Left colon (tissue), 2 donors: Measurements from ENCODE around the gene MARK3. TPM values are rescaled to one million over a fixed set of nuclear protein-coding genes. Genes with fewer than 3 reads are reported as not detected.

Experiments
- ATAC-seq: fragments of 200-7000 bp; cut with Tn5 transposase; one replicate; pipeline ENCODE4 v1.9.1; 2020; ENCODE audit warnings: mild to moderate bottlenecking, moderate library complexity
- DNase-seq, 2 donors: peaks; one replicate each; pipeline ENCODE4 v3.0.0-alpha.2; 2020
- intact Hi-C, 2 donors: fragments of 100-400 bp; cut with DNase I in 1 of 2; cut with micrococcal nuclease in 1 of 2; formaldehyde crosslinking; loops; one replicate each; pipeline versions ENCODE4 v1.11.2 to v1.14.0; 2022; cut with DNase I, micrococcal nuclease
- total RNA-seq, 2 donors: library from RNA; stranded (reverse); fragmentation: NEBNext Ultra II Directional; extraction: Animal tissue kit (Norgen Biotek cat#: 25700); gene quantifications; one replicate each; pipeline ENCODE4 v1.2.1, GENCODE V29; 2021
- donor health status: DM: no; HTN: no; CAD: no.
- donor health status: DM: yes; HTN: yes; CAD: no.

The MARK3 gene
- total RNA-seq, 2 donors from 2014 or later = 55.6 to 68.4 TPM

GRCh38 chr14:103527408-103528145 lies 142.4 kb downstream of the MARK3 start:
- ATAC-seq = peak; percentile 1
- peak in 1 of 2 donors; percentile 28 for DNase-seq
- intact Hi-C loops = no loop called here

GRCh38 chr14:103528146-103528586 lies 143.0 kb downstream of the MARK3 start:
- ATAC-seq (peak; percentile 66), DNase-seq (peak; percentile 63 to 67)
- intact Hi-C loops = no loop called here

GRCh38 chr14:103528587-103529382 lies 143.6 kb downstream of the MARK3 start, which contains the start of gene TRMT61A:
TSS of gene TRMT61A (plus strand) at chr14:103529196. CDS start at chr14:103529979, 783 bp downstream.
- intact Hi-C loops = no loop called here
- peak; percentile 88 to 94 for DNase-seq
- peak; percentile 79 for ATAC-seq

- ATAC-seq (no peak), DNase-seq (peak; percentile 18 to 41)
- intact Hi-C loops = no loop called here
Observed at GRCh38 chr14:103529383-103530365, 144.5 kb downstream of the MARK3 start.

GRCh38 chr14:103530390-103530789 lies 145.2 kb downstream of the MARK3 start:
- DNase-seq = peak in 1 of 2 donors; percentile 48
- intact Hi-C loops = no loop called here
- no peak for ATAC-seq

GRCh38 chr14:103530831-103531230 lies 145.6 kb downstream of the MARK3 start:
- DNase-seq (no peak), ATAC-seq (no peak)
- intact Hi-C loops = no loop called here

GRCh38 chr14:103531421-103532215 lies 146.4 kb downstream of the MARK3 start:
- ATAC-seq = no peak
- no peak for DNase-seq
- intact Hi-C loops = no loop called here

GRCh38 chr14:103532216-103533136 lies 147.3 kb downstream of the MARK3 start:
- ATAC-seq (no peak), DNase-seq (peak in 1 of 2 donors; percentile 9)
- intact Hi-C loops = no loop called here

- intact Hi-C loops = no loop called here
- DNase-seq (peak; percentile 28 to 75), ATAC-seq (no peak)
Observed at GRCh38 chr14:103533137-103533998, 148.2 kb downstream of the MARK3 start.

GRCh38 chr14:103533999-103534575 lies 148.9 kb downstream of the MARK3 start:
- no peak for ATAC-seq
- peak in 1 of 2 donors; percentile 14 for DNase-seq
- intact Hi-C loops = no loop called here

GRCh38 chr14:103534576-103535061 lies 149.4 kb downstream of the MARK3 start:
- no peak for ATAC-seq
- peak; percentile 34 to 75 for DNase-seq
- intact Hi-C loops = no loop called here

- ATAC-seq (no peak), DNase-seq (peak in 1 of 2 donors; percentile 19)
- intact Hi-C loops = no loop called here
Observed at GRCh38 chr14:103535081-103535890, 150.1 kb downstream of the MARK3 start.

- DNase-seq (no peak), ATAC-seq (no peak)
- intact Hi-C loops = no loop called here
Observed at GRCh38 chr14:103535891-103536565, 150.8 kb downstream of the MARK3 start.

GRCh38 chr14:103536693-103537092 lies 151.5 kb downstream of the MARK3 start:
- intact Hi-C loops = no loop called here
- DNase-seq = no peak
- ATAC-seq = no peak
